RWPE2 (cell line): Measurements from ENCODE around the gene CD300LD.

Source experiments
- ATAC-seq: fragments of 200-7000 bp; cut with Tn5 transposase; 3 replicates; pipeline ENCODE4 v1.9.1; 2021; ENCODE audit warnings: low read depth
- DNase-seq: peaks from one replicate; pipeline ENCODE4 v3.0.0-alpha.2; 2020; ENCODE audit warnings: low spot score
- H3K27ac ChIP-seq: fragments of 450-650 bp; 2 replicates; pipeline ENCODE4 v1.5.1; 2017; ENCODE audit warnings: mild to moderate bottlenecking; ENCODE audit not compliant: poor library complexity, severe bottlenecking
- H3K27me3 ChIP-seq: fragments of 250-450 bp; sonication (Bioruptor Pico); 2 replicates; pipeline ENCODE4 v1.5.1; 2021; ENCODE audit warnings: mild to moderate bottlenecking, moderate library complexity; ENCODE audit not compliant: insufficient read depth, poor library complexity, severe bottlenecking
- H3K36me3 ChIP-seq: fragments of 250-450 bp; sonication (Bioruptor Pico); 2 replicates; pipeline ENCODE4 v1.5.1; 2020; ENCODE audit warnings: low read depth, mild to moderate bottlenecking, moderate library complexity
- H3K4me1 ChIP-seq: fragments of 250-450 bp; sonication (Bioruptor Pico); 2 replicates; pipeline ENCODE4 v1.5.1; 2021; ENCODE audit warnings: mild to moderate bottlenecking, moderate library complexity; ENCODE audit not compliant: insufficient read depth, poor library complexity, severe bottlenecking
- H3K4me3 ChIP-seq: fragments of 250-450 bp; sonication (Bioruptor Pico); 2 replicates; pipeline ENCODE4 v1.5.1; 2021; ENCODE audit warnings: mild to moderate bottlenecking, moderate library complexity; ENCODE audit not compliant: severe bottlenecking
- H3K9me3 ChIP-seq: fragments of 250-450 bp; sonication (Bioruptor Pico); 2 replicates; pipeline ENCODE4 v1.5.1; 2021; ENCODE audit warnings: mild to moderate bottlenecking, moderate library complexity; ENCODE audit not compliant: severe bottlenecking
- TF ChIP-seq, protein P1 (sequence below): fragments of 450-650 bp; IDR thresholded peaks from one replicate; pipeline ENCODE4 v1.5.1; 2017; ENCODE audit warnings: mild to moderate bottlenecking, moderate library complexity; ENCODE audit not compliant: poor library complexity, severe bottlenecking

CD300LD gene

DNA sequence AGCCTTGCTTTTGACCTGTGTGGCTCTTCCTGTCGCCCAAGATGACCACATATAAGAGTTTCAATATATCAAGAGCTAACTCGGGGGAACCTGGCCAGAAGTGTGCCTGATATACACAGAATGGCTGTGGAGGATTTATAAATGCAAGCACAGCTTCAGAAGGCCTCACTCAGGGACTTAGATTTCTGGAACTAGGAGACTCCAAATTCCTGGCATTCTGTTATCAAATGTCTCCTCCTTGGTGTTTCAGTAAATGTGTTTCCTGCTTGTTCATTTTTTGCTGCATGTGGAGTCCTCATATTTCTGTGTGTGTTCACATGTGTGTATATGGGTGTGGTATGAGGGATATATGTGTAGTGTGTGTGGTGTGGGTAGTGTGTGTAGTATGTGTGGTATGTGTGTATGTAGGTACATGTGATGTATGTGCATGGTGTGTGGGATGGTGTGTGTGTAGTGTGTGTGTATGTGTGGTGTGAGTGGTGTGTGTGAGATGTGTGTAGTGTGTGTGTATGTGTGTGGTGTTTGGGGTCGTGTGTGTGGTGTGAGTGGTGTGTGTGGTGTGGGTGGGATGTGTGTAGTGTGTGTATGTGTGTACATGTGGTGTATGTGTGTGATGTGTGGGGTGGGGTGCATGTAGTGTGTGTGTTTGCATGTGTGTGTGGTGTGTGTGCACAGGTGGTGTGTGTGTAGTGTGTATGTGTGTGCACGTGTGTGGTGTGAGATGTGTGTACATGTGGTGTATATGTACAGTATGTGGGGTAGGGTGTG, 23.8 kb downstream of the CD300LD start:
- H3K27ac ChIP-seq, result peak overlapping the region; percentile 72
- H3K9me3 ChIP-seq, result no peaks in the 10 kb centered on the region
- DNase-seq (no peak), ATAC-seq (no peak)
- H3K27me3 ChIP-seq, result no peaks in the 10 kb centered on the region
- H3K4me3 ChIP-seq, result no peak overlapping the region
- TF ChIP-seq, protein P1, sequence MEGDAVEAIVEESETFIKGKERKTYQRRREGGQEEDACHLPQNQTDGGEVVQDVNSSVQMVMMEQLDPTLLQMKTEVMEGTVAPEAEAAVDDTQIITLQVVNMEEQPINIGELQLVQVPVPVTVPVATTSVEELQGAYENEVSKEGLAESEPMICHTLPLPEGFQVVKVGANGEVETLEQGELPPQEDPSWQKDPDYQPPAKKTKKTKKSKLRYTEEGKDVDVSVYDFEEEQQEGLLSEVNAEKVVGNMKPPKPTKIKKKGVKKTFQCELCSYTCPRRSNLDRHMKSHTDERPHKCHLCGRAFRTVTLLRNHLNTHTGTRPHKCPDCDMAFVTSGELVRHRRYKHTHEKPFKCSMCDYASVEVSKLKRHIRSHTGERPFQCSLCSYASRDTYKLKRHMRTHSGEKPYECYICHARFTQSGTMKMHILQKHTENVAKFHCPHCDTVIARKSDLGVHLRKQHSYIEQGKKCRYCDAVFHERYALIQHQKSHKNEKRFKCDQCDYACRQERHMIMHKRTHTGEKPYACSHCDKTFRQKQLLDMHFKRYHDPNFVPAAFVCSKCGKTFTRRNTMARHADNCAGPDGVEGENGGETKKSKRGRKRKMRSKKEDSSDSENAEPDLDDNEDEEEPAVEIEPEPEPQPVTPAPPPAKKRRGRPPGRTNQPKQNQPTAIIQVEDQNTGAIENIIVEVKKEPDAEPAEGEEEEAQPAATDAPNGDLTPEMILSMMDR, result no peak
- no peaks in the 10 kb centered on the region for H3K36me3 ChIP-seq
- H3K4me1 ChIP-seq, result peaks cover 9% of the 10 kb centered on the region

- ATAC-seq (no peak), DNase-seq (no peak)
- H3K27me3 ChIP-seq, result no peaks in the 10 kb centered on the region
Observed at GRCh38 chr17:74567397-74567796, 24.7 kb downstream of the CD300LD start, which contains the start of gene CD300H. Gene CD300H, minus strand, starts transcription at chr17:74567509.

DNA sequence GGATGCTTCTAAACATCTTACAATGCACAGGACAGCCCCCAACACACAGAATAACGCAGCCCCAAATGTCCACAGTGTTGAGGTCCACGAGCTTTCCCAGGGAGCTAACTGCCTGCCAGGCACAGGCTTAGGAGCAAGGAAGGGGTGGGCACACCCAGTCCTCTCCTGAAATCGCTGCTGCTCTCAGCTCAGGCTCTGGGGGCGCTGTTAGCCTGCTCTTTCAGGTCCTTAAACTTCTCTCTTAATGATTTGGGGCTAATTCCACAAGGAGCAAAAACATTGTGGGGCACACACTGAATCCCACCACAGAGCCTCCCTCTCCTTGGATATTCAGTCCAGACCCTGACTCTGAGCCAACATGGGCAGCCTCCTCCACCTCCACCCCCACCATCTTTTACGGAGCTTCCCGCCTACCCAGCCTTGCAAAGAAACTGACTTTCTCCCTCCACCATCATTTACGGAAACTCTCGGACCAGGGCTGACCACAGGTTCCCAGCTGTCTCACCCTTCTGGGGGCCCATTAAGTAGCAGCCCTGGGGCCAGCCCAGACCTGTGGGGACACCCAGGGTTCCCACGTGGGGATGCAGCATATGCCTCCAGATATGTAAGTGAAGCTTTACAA, 25.8 kb downstream of the CD300LD start:
- H3K4me3 ChIP-seq, result no peak overlapping the region
- no peaks in the 10 kb centered on the region for H3K36me3 ChIP-seq
- H3K4me1 ChIP-seq, result peaks cover 9% of the 10 kb centered on the region
- TF ChIP-seq, protein P1, result peak; percentile 63
- ATAC-seq (no peak), DNase-seq (no peak)
- no peak overlapping the region for H3K27ac ChIP-seq
- H3K9me3 ChIP-seq, result no peaks in the 10 kb centered on the region
- no peaks in the 10 kb centered on the region for H3K27me3 ChIP-seq

More at GRCh38 chr17:74567397-74567796, 24.7 kb downstream of the CD300LD start, which contains the start of gene CD300H:
- peaks cover 9% of the 10 kb centered on the region for H3K4me1 ChIP-seq
- H3K4me3 ChIP-seq, result no peak within 1 kb of the TSS
- H3K27ac ChIP-seq, result no peak within 1 kb of the TSS
- no peaks in the 10 kb centered on the region for H3K36me3 ChIP-seq
- TF ChIP-seq, protein P1, result no peak
- no peaks in the 10 kb centered on the region for H3K9me3 ChIP-seq

GRCh38 chr17:74565126-74565525, 27.0 kb downstream of the CD300LD start:
- H3K36me3 ChIP-seq, result no peaks in the 10 kb centered on the region
- TF ChIP-seq, protein P1, result no peak
- no peaks in the 10 kb centered on the region for H3K9me3 ChIP-seq
- DNase-seq (no peak), ATAC-seq (no peak)
- H3K4me1 ChIP-seq, result peaks cover 9% of the 10 kb centered on the region
- no peak overlapping the region for H3K4me3 ChIP-seq
- H3K27me3 ChIP-seq, result no peaks in the 10 kb centered on the region
- H3K27ac ChIP-seq, result no peak overlapping the region

GRCh38 chr17:74563358-74563757, 28.7 kb downstream of the CD300LD start:
- DNase-seq (no peak), ATAC-seq (no peak)
- Histone ChIP-seq H3K27me3 (no peaks in the 10 kb centered on the region), H3K36me3 (no peaks in the 10 kb centered on the region), H3K9me3 (no peaks in the 10 kb centered on the region), H3K4me3 (no peak overlapping the region), H3K4me1 (no peaks in the 10 kb centered on the region), H3K27ac (no peak overlapping the region)
- TF ChIP-seq, protein P1, result no peak
